Ectodermal cell (in vitro differentiated cells): ENCODE measurements around the gene RNF32.

Experiments used
- H3K27ac ChIP-seq: 2 replicates; pipeline ENCODE4 v1.7.0; 2013; ENCODE audit warnings: mild to moderate bottlenecking, low read depth, low read length; ENCODE audit not compliant: insufficient read depth, poor library complexity, severe bottlenecking
- H3K27me3 ChIP-seq: 2 replicates; pipeline ENCODE4 v1.7.0; 2013; ENCODE audit warnings: mild to moderate bottlenecking, low read length; ENCODE audit not compliant: insufficient read depth, control insufficient read depth, poor library complexity, severe bottlenecking
- H3K36me3 ChIP-seq: one replicate; pipeline ENCODE4 v1.7.0; 2013; ENCODE audit warnings: low read length; ENCODE audit not compliant: control insufficient read depth, insufficient read depth
- H3K4me1 ChIP-seq: one replicate; pipeline ENCODE4 v1.7.0; 2013; ENCODE audit warnings: low read length; ENCODE audit not compliant: control insufficient read depth, insufficient read depth
- H3K4me3 ChIP-seq: 2 replicates; pipeline ENCODE4 v1.7.0; 2013; ENCODE audit warnings: low read depth, low read length, control low read depth; ENCODE audit not compliant: insufficient read depth
- H3K9me3 ChIP-seq: 2 replicates; pipeline ENCODE4 v1.7.0; 2013; ENCODE audit warnings: mild to moderate bottlenecking, low read length, moderate library complexity; ENCODE audit not compliant: control insufficient read depth
- WGBS, 2 experiments: methylation state at CpG; one replicate each; pipeline ENCODE4 v1.1.7; 2013; ENCODE audit warnings: missing lambda C conversion rate in 2 of 2; 5-methylcytosine and 5-hydroxymethylcytosine counted together

Gene RNF32

GRCh38 chr7:156606135-156606534, 34.4 kb upstream of the RNF32 start:
- Histone ChIP-seq H3K4me3 (no peak overlapping the region), H3K27ac (no peak overlapping the region), H3K27me3 (no peaks in the 10 kb centered on the region), H3K4me1 (no peaks in the 10 kb centered on the region), H3K9me3 (no peaks in the 10 kb centered on the region), H3K36me3 (no peaks in the 10 kb centered on the region)
- 83 to 90% methylated on average over 4 to 5 of the region's 5 CpGs for WGBS, 2 experiments

DNA sequence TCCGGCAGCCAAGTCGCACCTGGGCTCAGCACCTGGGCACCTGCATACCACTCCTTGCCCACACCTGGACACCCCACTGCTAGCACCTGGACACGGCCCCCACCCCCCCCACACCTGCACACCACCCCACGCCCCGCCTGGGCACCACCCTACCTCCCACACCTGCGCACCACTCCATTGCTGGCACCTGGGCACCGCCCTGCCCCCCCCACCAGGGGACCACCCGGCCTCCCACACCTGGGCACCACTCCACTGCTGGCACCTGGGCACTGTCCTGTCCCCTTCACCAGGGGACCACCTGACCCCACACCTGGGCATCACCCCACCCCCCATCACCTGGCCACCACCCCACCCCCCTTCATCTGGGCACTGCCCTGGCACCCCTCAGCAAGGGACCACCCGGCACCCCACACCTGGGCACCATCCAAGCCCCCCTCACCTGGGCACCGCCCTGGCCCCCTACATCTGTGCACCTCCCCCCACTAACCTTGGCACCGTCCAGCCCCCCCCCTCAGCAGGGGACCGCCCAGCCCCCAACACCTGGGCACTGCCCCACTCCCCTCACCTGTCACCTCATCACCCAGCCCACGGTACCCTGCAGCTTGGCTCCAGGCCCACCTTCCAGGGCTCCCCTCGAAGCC, 33.8 kb upstream of the RNF32 start:
- WGBS, 2 experiments: 91 to 93% methylated on average over 12 to 13 of the region's 14 CpGs
- Histone ChIP-seq H3K27me3 (no peaks in the 10 kb centered on the region), H3K9me3 (no peaks in the 10 kb centered on the region), H3K36me3 (no peaks in the 10 kb centered on the region), H3K27ac (no peak overlapping the region), H3K4me1 (no peaks in the 10 kb centered on the region), H3K4me3 (no peak overlapping the region)

- 94 to 95% methylated on average over 84 of the region's 84 CpGs for WGBS, 2 experiments
- no peaks in the 10 kb centered on the region for H3K27me3 ChIP-seq
- no peaks in the 10 kb centered on the region for H3K9me3 ChIP-seq
- H3K27ac ChIP-seq: no peak overlapping the region
- no peaks in the 10 kb centered on the region for H3K4me1 ChIP-seq
- H3K36me3 ChIP-seq: no peaks in the 10 kb centered on the region
- H3K4me3 ChIP-seq: no peak overlapping the region
Measured at GRCh38 chr7:156607332-156608172, 33.0 kb upstream of the RNF32 start.

DNA sequence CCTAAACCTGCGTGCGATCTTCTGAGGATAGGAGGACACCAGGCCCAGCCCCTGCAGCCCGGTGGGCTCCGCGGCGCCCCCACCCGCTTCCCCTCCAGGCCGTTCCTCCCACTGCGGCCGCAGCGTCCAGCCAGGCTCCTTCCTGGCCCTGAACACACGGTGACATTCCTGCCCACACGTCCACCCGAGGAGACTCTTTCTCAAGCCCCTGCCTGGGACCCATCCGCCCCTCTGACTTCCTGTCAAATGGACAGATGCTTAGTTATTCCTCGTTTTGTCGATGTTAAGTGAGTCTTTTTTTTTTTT, 32.4 kb upstream of the RNF32 start:
- H3K27ac ChIP-seq: no peak overlapping the region
- 94 to 95% methylated on average over 17 of the region's 17 CpGs for WGBS, 2 experiments

GRCh38 chr7:156609010-156609877, 31.3 kb upstream of the RNF32 start:
- 95 to 97% methylated on average over 6 to 7 of the region's 7 CpGs for WGBS, 2 experiments
- no peaks in the 10 kb centered on the region for H3K27me3 ChIP-seq
- no peaks in the 10 kb centered on the region for H3K9me3 ChIP-seq
- no peak overlapping the region for H3K4me3 ChIP-seq
- H3K4me1 ChIP-seq: no peaks in the 10 kb centered on the region
- H3K27ac ChIP-seq: no peak overlapping the region
- no peaks in the 10 kb centered on the region for H3K36me3 ChIP-seq

More for the DNA sequence above, 32.4 kb upstream of the RNF32 start:
- Histone ChIP-seq H3K4me1 (no peaks in the 10 kb centered on the region), H3K36me3 (no peaks in the 10 kb centered on the region), H3K27me3 (no peaks in the 10 kb centered on the region), H3K9me3 (no peaks in the 10 kb centered on the region), H3K4me3 (no peak overlapping the region)

- 86 to 89% methylated on average over 11 of the region's 11 CpGs for WGBS, 2 experiments
- no peaks in the 10 kb centered on the region for H3K4me1 ChIP-seq
- no peak overlapping the region for H3K4me3 ChIP-seq
- H3K27ac ChIP-seq: no peak overlapping the region
- H3K27me3 ChIP-seq: no peaks in the 10 kb centered on the region
- H3K9me3 ChIP-seq: no peaks in the 10 kb centered on the region
- H3K36me3 ChIP-seq: no peaks in the 10 kb centered on the region
Measured at GRCh38 chr7:156610130-156610529, 30.4 kb upstream of the RNF32 start.

DNA sequence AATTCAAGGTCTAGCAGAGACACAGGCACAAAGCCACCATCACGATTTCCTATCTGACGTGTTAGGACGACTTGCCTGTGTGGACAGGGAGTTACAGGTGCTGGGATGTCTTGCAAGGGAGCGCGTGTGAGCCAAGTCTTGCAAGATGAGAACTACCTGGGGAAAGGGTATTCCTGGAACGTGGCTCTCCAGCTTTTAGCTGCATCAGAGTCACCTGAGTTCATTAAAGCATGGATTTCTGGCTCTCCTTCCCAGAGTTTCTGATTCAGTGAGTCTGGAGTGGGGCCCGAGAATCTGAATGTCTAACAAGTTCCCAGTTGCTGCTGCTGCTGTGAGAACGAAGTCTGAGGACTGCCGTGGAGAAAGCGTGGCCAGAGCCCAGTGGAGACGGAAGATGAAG, 30.0 kb upstream of the RNF32 start:
- 82 to 83% methylated on average over 11 of the region's 11 CpGs for WGBS, 2 experiments
- Histone ChIP-seq H3K4me3 (no peak overlapping the region), H3K4me1 (no peaks in the 10 kb centered on the region), H3K36me3 (no peaks in the 10 kb centered on the region), H3K27ac (no peak overlapping the region), H3K9me3 (no peaks in the 10 kb centered on the region), H3K27me3 (peaks cover 4% of the 10 kb centered on the region)

GRCh38 chr7:156611014-156612010, 29.3 kb upstream of the RNF32 start:
- 86% methylated on average over 17 of the region's 17 CpGs for WGBS, 2 experiments
- H3K27me3 ChIP-seq: peaks cover 11% of the 10 kb centered on the region
- no peak overlapping the region for H3K27ac ChIP-seq
- H3K36me3 ChIP-seq: no peaks in the 10 kb centered on the region
- H3K9me3 ChIP-seq: no peaks in the 10 kb centered on the region
- H3K4me3 ChIP-seq: no peak overlapping the region
- no peaks in the 10 kb centered on the region for H3K4me1 ChIP-seq

GRCh38 chr7:156612930-156613329, 27.6 kb upstream of the RNF32 start:
- Histone ChIP-seq H3K4me3 (no peak overlapping the region), H3K4me1 (no peaks in the 10 kb centered on the region), H3K27me3 (peaks cover 27% of the 10 kb centered on the region), H3K9me3 (no peaks in the 10 kb centered on the region), H3K36me3 (no peaks in the 10 kb centered on the region), H3K27ac (no peak overlapping the region)
- 92 to 96% methylated on average over 10 of the region's 10 CpGs for WGBS, 2 experiments
